Nephron (organoid): ENCODE measurements around the gene SERPINA10.

Experiments used
- H3K27ac Mint-ChIP-seq, 3 experiments: 2 replicates each; pipeline ENCODE4 v1.8.0; 2020; ENCODE audit warnings: mixed read lengths in 3 of 3, mild to moderate bottlenecking in 2 of 3, moderate library complexity in 1 of 3
- H3K27me3 Mint-ChIP-seq: 2 replicates; pipeline ENCODE4 v1.8.0; 2021; ENCODE audit warnings: low read depth, mild to moderate bottlenecking, moderate library complexity, mixed read lengths
- H3K36me3 Mint-ChIP-seq: 2 replicates; pipeline ENCODE4 v1.8.0; 2020; ENCODE audit warnings: low read depth, mixed read lengths
- H3K4me1 Mint-ChIP-seq: 2 replicates; pipeline ENCODE4 v1.8.0; 2020; ENCODE audit warnings: mixed read lengths
- H3K4me3 Mint-ChIP-seq, 3 experiments: 2 replicates each; pipeline ENCODE4 v1.8.0; 2020; ENCODE audit warnings: mild to moderate bottlenecking in 3 of 3, mixed read lengths in 3 of 3, moderate library complexity in 2 of 3
- H3K9me3 Mint-ChIP-seq: 2 replicates; pipeline ENCODE4 v1.8.0; 2020; ENCODE audit warnings: mixed read lengths
- CTCF ChIP-seq, 3 experiments: fragments of 200-600 bp; sonication (generic); IDR thresholded peaks; one replicate each; pipeline ENCODE4 v1.5.0; 2021; ENCODE audit warnings: antibody characterized with exemption in 3 of 3; ENCODE audit not compliant: unreplicated experiment in 3 of 3

The SERPINA10 gene

GRCh38 chr14:94337274-94337673 is 44.2 kb upstream of the SERPINA10 start:
- H3K36me3 Mint-ChIP-seq, result no peaks in the 10 kb centered on the region
- no peak overlapping the region for H3K27ac Mint-ChIP-seq
- H3K4me3 Mint-ChIP-seq, result no peak overlapping the region

GRCh38 chr14:94334872-94335271 is 41.8 kb upstream of the SERPINA10 start:
- Mint-ChIP-seq H3K36me3 (no peaks in the 10 kb centered on the region), H3K4me3 (no peak overlapping the region), H3K27me3 (no peaks in the 10 kb centered on the region), H3K9me3 (peaks cover 6% of the 10 kb centered on the region), H3K4me1 (no peaks in the 10 kb centered on the region), H3K27ac (no peak overlapping the region)
- TF ChIP-seq CTCF (IDR thresholded peaks at IDR 0.05; ENCODE audit: unreplicated experiment in 3 of 3), result no peak

More at GRCh38 chr14:94337274-94337673, 44.2 kb upstream of the SERPINA10 start:
- peaks cover 6% of the 10 kb centered on the region for H3K9me3 Mint-ChIP-seq
- H3K27me3 Mint-ChIP-seq, result no peaks in the 10 kb centered on the region
- TF ChIP-seq CTCF (IDR thresholded peaks at IDR 0.05; ENCODE audit: unreplicated experiment in 3 of 3), result no peak
- H3K4me1 Mint-ChIP-seq, result peaks cover 17% of the 10 kb centered on the region

- no peaks in the 10 kb centered on the region for H3K4me1 Mint-ChIP-seq
- no peaks in the 10 kb centered on the region for H3K36me3 Mint-ChIP-seq
- peaks cover 2% of the 10 kb centered on the region for H3K9me3 Mint-ChIP-seq
- no peaks in the 10 kb centered on the region for H3K27me3 Mint-ChIP-seq
- no peak overlapping the region for H3K27ac Mint-ChIP-seq
- no peak overlapping the region for H3K4me3 Mint-ChIP-seq
- TF ChIP-seq CTCF (IDR thresholded peaks at IDR 0.05; ENCODE audit: unreplicated experiment in 3 of 3), result no peak
Observed at GRCh38 chr14:94332587-94332986, 39.5 kb upstream of the SERPINA10 start.

GRCh38 chr14:94332063-94332583 is 39.1 kb upstream of the SERPINA10 start:
- TF ChIP-seq CTCF (IDR thresholded peaks at IDR 0.05; ENCODE audit: unreplicated experiment in 3 of 3), result no peak
- Mint-ChIP-seq H3K4me1 (no peaks in the 10 kb centered on the region), H3K27ac (no peak overlapping the region), H3K4me3 (no peak overlapping the region), H3K27me3 (no peaks in the 10 kb centered on the region), H3K36me3 (no peaks in the 10 kb centered on the region), H3K9me3 (peaks cover 2% of the 10 kb centered on the region)

- no peak for TF ChIP-seq CTCF (IDR thresholded peaks at IDR 0.05; ENCODE audit: unreplicated experiment in 3 of 3)
- Mint-ChIP-seq H3K4me3 (no peak overlapping the region), H3K4me1 (no peaks in the 10 kb centered on the region), H3K27me3 (no peaks in the 10 kb centered on the region), H3K36me3 (no peaks in the 10 kb centered on the region), H3K9me3 (peaks cover 2% of the 10 kb centered on the region), H3K27ac (no peak overlapping the region)
Observed at GRCh38 chr14:94331462-94331861, 38.4 kb upstream of the SERPINA10 start.

GRCh38 chr14:94330857-94331256 is 37.8 kb upstream of the SERPINA10 start:
- no peaks in the 10 kb centered on the region for H3K4me1 Mint-ChIP-seq
- no peaks in the 10 kb centered on the region for H3K36me3 Mint-ChIP-seq

More at GRCh38 chr14:94330857-94331256, 37.8 kb upstream of the SERPINA10 start:
- H3K27me3 Mint-ChIP-seq, result no peaks in the 10 kb centered on the region
- H3K4me3 Mint-ChIP-seq, result no peak overlapping the region
- TF ChIP-seq CTCF (IDR thresholded peaks at IDR 0.05; ENCODE audit: unreplicated experiment in 3 of 3), result no peak
- no peak overlapping the region for H3K27ac Mint-ChIP-seq
- peaks cover 2% of the 10 kb centered on the region for H3K9me3 Mint-ChIP-seq
